Endothelial cell of umbilical vein (primary cell): ENCODE results near the gene LARGE1. TPM values are rescaled to one million over a fixed set of nuclear protein-coding genes. Genes with fewer than 3 reads are reported as not detected.

ENCODE experiments used
- BruUV-seq: library from RNA; stranded (reverse); fragments of 400-500 nt; replicated peaks from 2 replicates; lab custom pipeline; 2021; lab: Mats Ljungman, UMichigan
- CTCF ChIA-PET: fragments of 300-600, 350-600 bp; sonication (Branson Sonifier 250); formaldehyde crosslinking; loops from one replicate; lab custom pipeline; 2021; ENCODE audit warnings: antibody characterized with exemption, inconsistent platforms; lab: Charles Lee
- POLR2A ChIA-PET: fragments of 300-600, 350-600 bp; sonication (Branson Sonifier 250); formaldehyde crosslinking; loops from one replicate; lab custom pipeline; 2021; ENCODE audit warnings: antibody characterized with exemption, inconsistent platforms; lab: Charles Lee
- DNase-seq: peaks from one replicate; pipeline ENCODE4 v3.0.0-alpha.2; 2011; ENCODE audit warnings: low read depth, low spot score
- FAIRE-seq: peaks from 2 replicates; lab custom pipeline; 2011; peaks lifted over from hg19 to GRCh38; lab: Jason Lieb, UNC
- H2AFZ ChIP-seq: 2 replicates; pipeline ENCODE4 v1.6.0; 2012; ENCODE audit warnings: low read depth, low read length, control low read depth, inconsistent platforms
- H3K27ac ChIP-seq: 2 replicates; pipeline ENCODE4 v1.5.1; 2011; ENCODE audit warnings: low read depth, mild to moderate bottlenecking, control low read depth, low read length, moderate library complexity; ENCODE audit not compliant: insufficient read depth
- H3K27me3 ChIP-seq, 2 experiments: 2 replicates each; pipeline versions ENCODE4 v1.6.0 to v1.6.1; 2011; ENCODE audit warnings: low read length in 2 of 2, mixed read lengths in 1 of 2; ENCODE audit not compliant: control insufficient read depth in 2 of 2, insufficient read depth in 2 of 2
- H3K36me3 ChIP-seq, 2 experiments: 2 replicates in 1 of 2; 3 replicates in 1 of 2; pipeline ENCODE4 v1.5.1; 2011; ENCODE audit warnings: low read length in 2 of 2, mild to moderate bottlenecking in 1 of 2, moderate library complexity in 1 of 2; ENCODE audit not compliant: control insufficient read depth in 2 of 2, insufficient read depth in 2 of 2; ENCODE audit errors: extremely low read depth in 1 of 2
- H3K4me1 ChIP-seq: 3 replicates; pipeline ENCODE4 v1.5.1; 2011; ENCODE audit warnings: mild to moderate bottlenecking, low read length; ENCODE audit not compliant: control insufficient read depth, insufficient read depth; ENCODE audit errors: extremely low read depth
- H3K4me2 ChIP-seq: 2 replicates; pipeline ENCODE4 v1.6.1; 2011; ENCODE audit warnings: low read length, control low read depth, mixed read lengths; ENCODE audit not compliant: insufficient read depth
- H3K4me3 ChIP-seq, 3 experiments: fragments of 200-600 bp in 1 of 3; sonication (generic), shearing (Covaris generic) in 1 of 3; replicated peaks in 1 of 3; 2 replicates each; pipeline ENCODE4 v1.5.1; 2011 to 2016; ENCODE audit warnings: control low read depth in 3 of 3, low read length in 3 of 3, mild to moderate bottlenecking in 2 of 3, inconsistent platforms in 1 of 3, low read depth in 1 of 3, moderate library complexity in 1 of 3; ENCODE audit not compliant: insufficient read depth in 1 of 3
- H3K79me2 ChIP-seq: 2 replicates; pipeline ENCODE4 v1.6.0; 2012; ENCODE audit warnings: low read length, inconsistent platforms; ENCODE audit not compliant: control insufficient read depth, insufficient read depth
- H3K9ac ChIP-seq: replicated peaks from 2 replicates; pipeline ENCODE3; 2011; ENCODE audit warnings: low read length, control low read depth; ENCODE audit not compliant: insufficient read depth; ENCODE audit errors: extremely low read depth
- H3K9me1 ChIP-seq: replicated peaks from 3 replicates; pipeline ENCODE4 v1.6.0; 2011; ENCODE audit warnings: mild to moderate bottlenecking, low read length; ENCODE audit not compliant: control insufficient read depth, insufficient read depth; ENCODE audit errors: extremely low read depth
- H3K9me3 ChIP-seq: replicated peaks from 2 replicates; pipeline ENCODE4 v1.5.1; 2012; ENCODE audit warnings: low read length, inconsistent platforms; ENCODE audit not compliant: control insufficient read depth, insufficient read depth
- H4K20me1 ChIP-seq: replicated peaks from 2 replicates; pipeline ENCODE3; 2011; ENCODE audit warnings: mild to moderate bottlenecking, low read length; ENCODE audit not compliant: control insufficient read depth, insufficient read depth; ENCODE audit errors: extremely low read depth
- EZH2 ChIP-seq: IDR thresholded peaks from 2 replicates; pipeline ENCODE4 v1.6.1; 2012; ENCODE audit warnings: borderline replicate concordance, low read depth, mild to moderate bottlenecking, moderate library complexity, low read length, inconsistent platforms; ENCODE audit not compliant: severe bottlenecking
- FOS ChIP-seq: IDR thresholded peaks from 2 replicates; pipeline ENCODE4 v1.6.1; 2011; ENCODE audit warnings: mild to moderate bottlenecking, low read length, moderate library complexity, borderline replicate concordance; ENCODE audit not compliant: insufficient read depth
- GATA2 ChIP-seq: IDR thresholded peaks from 2 replicates; pipeline ENCODE4 v1.7.0; 2011; ENCODE audit warnings: low read depth, mild to moderate bottlenecking, moderate library complexity, mixed read lengths, low read length; ENCODE audit not compliant: insufficient read length, insufficient read depth
- JUN ChIP-seq: IDR thresholded peaks from 2 replicates; pipeline ENCODE4 v1.6.1; 2011; ENCODE audit warnings: borderline replicate concordance, low read depth; ENCODE audit not compliant: insufficient read length, insufficient read depth
- MAX ChIP-seq: IDR thresholded peaks from 2 replicates; pipeline ENCODE4 v1.6.1; 2011; ENCODE audit not compliant: insufficient read depth, insufficient read length
- MYC ChIP-seq: IDR thresholded peaks from one replicate; pipeline ENCODE4 v1.6.1; 2011; ENCODE audit warnings: mild to moderate bottlenecking, low read depth, low read length
- POLR2A ChIP-seq: IDR thresholded peaks from 2 replicates; pipeline ENCODE4 v1.6.1; 2012; ENCODE audit warnings: low read depth, mild to moderate bottlenecking, control low read depth, low read length
- POLR2AphosphoS5 ChIP-seq: IDR thresholded peaks from 2 replicates; pipeline ENCODE4 v1.6.1; 2012; ENCODE audit warnings: low read depth, mild to moderate bottlenecking, control low read depth, low read length, moderate library complexity; ENCODE audit not compliant: insufficient read depth
- dilution Hi-C: fragments of 300-500 bp; cut with MboI; formaldehyde crosslinking; loops from one replicate; pipeline ENCODE4 v1.15.0; 2019; ENCODE audit warnings: low sequenced_read_pairs; ENCODE audit not compliant: extremely low pct_ligation_motif_present
- intact Hi-C: fragments of 100-400 bp; cut with micrococcal nuclease; formaldehyde crosslinking; loops from one replicate; pipeline ENCODE4 v1.10.0; 2022
- polyA plus RNA-seq, 4 experiments: library from polyadenylated mRNA; depleted of rRNA in 3 of 4; stranded (reverse) in 3 of 4; unstranded in 1 of 4; fragments of >200 nt; gene quantifications; 2 replicates each; pipeline versions ENCODE4 v1.2.1 to v1.2.3, GENCODE V29; 2011 to 2012; ENCODE audit warnings: missing spikeins in 1 of 4
- total RNA-seq: library from RNA; stranded (reverse); gene quantifications from 2 replicates; pipeline ENCODE4 v1.2.3, GENCODE V29; 2021
- TF ChIP-seq, protein P1 (sequence below), 2 donors: IDR thresholded peaks; 1 replicate in 1 of 2; 2 replicates in 1 of 2; pipeline ENCODE4 v1.5.1; 2011; ENCODE audit warnings: low read length in 2 of 2, mild to moderate bottlenecking in 2 of 2, moderate library complexity in 2 of 2, control low read depth in 1 of 2, inconsistent platforms in 1 of 2, low read depth in 1 of 2; ENCODE audit not compliant: insufficient read depth in 1 of 2; ENCODE audit errors: extremely low read depth in 1 of 2

LARGE1 gene
- total and polyA plus RNA-seq, 2 donors (not counting 3 experiments of a cell fraction or from before 2014, with no cell fraction given) = 0.95 to 4.4 TPM

- Histone ChIP-seq H3K79me2 (no peaks in the 10 kb centered on the region), H3K9ac (no peak overlapping the region), H3K9me1 (no peaks in the 10 kb centered on the region), H3K27me3 (no peaks in the 10 kb centered on the region), H4K20me1 (no peaks in the 10 kb centered on the region), H3K4me1 (no peaks in the 10 kb centered on the region), H3K4me3 (no peak overlapping the region), H3K36me3 (no peaks in the 10 kb centered on the region), H2AFZ (no peak overlapping the region), H3K9me3 (peaks cover 3% of the 10 kb centered on the region), H3K4me2 (no peak overlapping the region), H3K27ac (no peak overlapping the region)
- intact Hi-C loops (no loop called here), dilution Hi-C loops (no loop called here)
- no TSS peak for BruUV-seq
- FAIRE-seq (no peak), DNase-seq (no peak)
- CTCF ChIA-PET = no interaction called here
- TF ChIP-seq, protein P1, sequence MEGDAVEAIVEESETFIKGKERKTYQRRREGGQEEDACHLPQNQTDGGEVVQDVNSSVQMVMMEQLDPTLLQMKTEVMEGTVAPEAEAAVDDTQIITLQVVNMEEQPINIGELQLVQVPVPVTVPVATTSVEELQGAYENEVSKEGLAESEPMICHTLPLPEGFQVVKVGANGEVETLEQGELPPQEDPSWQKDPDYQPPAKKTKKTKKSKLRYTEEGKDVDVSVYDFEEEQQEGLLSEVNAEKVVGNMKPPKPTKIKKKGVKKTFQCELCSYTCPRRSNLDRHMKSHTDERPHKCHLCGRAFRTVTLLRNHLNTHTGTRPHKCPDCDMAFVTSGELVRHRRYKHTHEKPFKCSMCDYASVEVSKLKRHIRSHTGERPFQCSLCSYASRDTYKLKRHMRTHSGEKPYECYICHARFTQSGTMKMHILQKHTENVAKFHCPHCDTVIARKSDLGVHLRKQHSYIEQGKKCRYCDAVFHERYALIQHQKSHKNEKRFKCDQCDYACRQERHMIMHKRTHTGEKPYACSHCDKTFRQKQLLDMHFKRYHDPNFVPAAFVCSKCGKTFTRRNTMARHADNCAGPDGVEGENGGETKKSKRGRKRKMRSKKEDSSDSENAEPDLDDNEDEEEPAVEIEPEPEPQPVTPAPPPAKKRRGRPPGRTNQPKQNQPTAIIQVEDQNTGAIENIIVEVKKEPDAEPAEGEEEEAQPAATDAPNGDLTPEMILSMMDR (IDR thresholded peaks at IDR 0.05; ENCODE audit: extremely low read depth in 1 of 2, insufficient read depth in 1 of 2, low read depth in 1 of 2, low read length in 2 of 2) = no peak
- TF ChIP-seq JUN (no peak), FOS (no peak), GATA2 (no peak), MYC (no peak), EZH2 (no peak)
- POLR2A ChIA-PET = no interaction called here
These were observed 42.1 kb upstream of the LARGE1 start for GRCh38 chr22:33962409-33962808.

DNA sequence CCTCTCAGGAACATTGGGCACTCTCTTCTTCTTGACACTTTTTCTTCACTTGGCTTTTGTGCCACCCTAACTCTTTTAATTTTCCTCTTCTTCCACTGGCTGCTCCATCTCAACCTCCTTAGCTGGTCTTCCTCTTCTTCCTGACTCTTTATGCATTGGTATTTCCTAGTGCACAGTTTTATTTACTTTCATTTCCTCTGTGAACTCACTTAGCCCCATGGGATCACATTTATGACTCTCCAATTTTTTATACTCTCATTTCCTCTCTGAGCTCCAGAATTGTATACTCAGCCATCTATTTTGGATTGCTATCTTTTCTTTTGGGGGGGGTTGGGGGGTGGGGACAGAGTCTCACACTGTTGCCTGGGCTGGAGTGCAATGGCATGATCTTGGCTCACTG is 38.5 kb upstream of the LARGE1 start:
- no peaks in the 10 kb centered on the region for H3K27me3 ChIP-seq
- no TSS peak for BruUV-seq
- no peak overlapping the region for H3K27ac ChIP-seq
- no peak for TF ChIP-seq POLR2A
- TF ChIP-seq FOS = no peak
- no peak for TF ChIP-seq EZH2
- TF ChIP-seq MAX = no peak
- no peak for TF ChIP-seq GATA2
- TF ChIP-seq, protein P1 (IDR thresholded peaks at IDR 0.05; ENCODE audit: extremely low read depth in 1 of 2, insufficient read depth in 1 of 2, low read depth in 1 of 2, low read length in 2 of 2) = no peak
- TF ChIP-seq JUN = no peak
- TF ChIP-seq MYC = no peak
- TF ChIP-seq POLR2AphosphoS5 = no peak
- no peak for FAIRE-seq
- no peaks in the 10 kb centered on the region for H3K79me2 ChIP-seq
- no peak for DNase-seq
- no peaks in the 10 kb centered on the region for H4K20me1 ChIP-seq
- intact Hi-C loops = no loop called here
- H2AFZ ChIP-seq = no peak overlapping the region
- H3K9me3 ChIP-seq = peaks cover 8% of the 10 kb centered on the region
- no peaks in the 10 kb centered on the region for H3K4me1 ChIP-seq
- no peak overlapping the region for H3K4me2 ChIP-seq
- POLR2A ChIA-PET = no interaction called here
- no peaks in the 10 kb centered on the region for H3K9me1 ChIP-seq
- H3K4me3 ChIP-seq = no peak overlapping the region
- no peaks in the 10 kb centered on the region for H3K36me3 ChIP-seq
- dilution Hi-C loops = no loop called here
- H3K9ac ChIP-seq = no peak overlapping the region
- CTCF ChIA-PET = no interaction called here
